CD14-positive monocyte (primary cell): ENCODE measurements around the gene HNRNPC. TPM values are rescaled to one million over a fixed set of nuclear protein-coding genes. Genes with fewer than 3 reads are reported as not detected.
A peak's percentile ranks its signal among the peaks of the same experiment; 100 is the strongest.

Source experiments
- DNase-seq, 3 donors: peaks; one replicate each; pipeline ENCODE4 v3.0.0-alpha.2; 2011 to 2022
- H2AFZ ChIP-seq: 2 replicates; pipeline ENCODE4 v1.6.0; 2012; ENCODE audit warnings: mild to moderate bottlenecking, low read depth, low read length, inconsistent platforms; ENCODE audit not compliant: insufficient read depth, poor library complexity, severe bottlenecking
- H3K27ac ChIP-seq, 2 donors: 1 replicate in 1 of 2; 2 replicates in 1 of 2; pipeline ENCODE4 v1.5.1; 2012 to 2013; ENCODE audit warnings: low read length in 2 of 2, control low read depth in 1 of 2, inconsistent platforms in 1 of 2, low read depth in 1 of 2, mild to moderate bottlenecking in 1 of 2
- H3K27me3 ChIP-seq, 2 donors: one replicate each; pipeline versions ENCODE4 v1.6.0 to v1.6.1; 2011 to 2013; ENCODE audit warnings: low read length in 2 of 2; ENCODE audit not compliant: control insufficient read depth in 2 of 2, insufficient read depth in 2 of 2
- H3K36me3 ChIP-seq, 2 donors: replicated peaks in 1 of 2; 1 replicate in 1 of 2; 2 replicates in 1 of 2; pipeline versions ENCODE4 v1.5.1 to v1.6.1; 2012 to 2013; ENCODE audit warnings: low read length in 2 of 2, control low read depth in 1 of 2, inconsistent platforms in 1 of 2, mild to moderate bottlenecking in 1 of 2; ENCODE audit not compliant: insufficient read depth in 2 of 2, control insufficient read depth in 1 of 2
- H3K4me1 ChIP-seq, 2 donors: 1 replicate in 1 of 2; 2 replicates in 1 of 2; pipeline versions ENCODE4 v1.5.1 to v1.6.1; 2012 to 2013; ENCODE audit warnings: low read length in 2 of 2, control low read depth in 1 of 2, inconsistent platforms in 1 of 2, mild to moderate bottlenecking in 1 of 2, moderate library complexity in 1 of 2; ENCODE audit not compliant: insufficient read depth in 2 of 2, control insufficient read depth in 1 of 2
- H3K4me2 ChIP-seq: replicated peaks from 2 replicates; pipeline ENCODE3; 2012; ENCODE audit warnings: low read length, moderate library complexity, mild to moderate bottlenecking; ENCODE audit not compliant: poor library complexity, severe bottlenecking; ENCODE audit errors: extremely low read depth
- H3K4me3 ChIP-seq, 3 experiments: fragments of 200-600 bp in 1 of 3; sonication (generic) in 1 of 3; replicated peaks in 1 of 3; 1 replicate in 2 of 3; 2 replicates in 1 of 3; pipeline ENCODE4 v1.5.1; 2011 to 2013; ENCODE audit warnings: low read length in 3 of 3, mild to moderate bottlenecking in 3 of 3, control low read depth in 2 of 3, low read depth in 2 of 3, inconsistent platforms in 1 of 3, moderate library complexity in 1 of 3
- H3K79me2 ChIP-seq: 2 replicates; pipeline ENCODE4 v1.6.0; 2012; ENCODE audit warnings: mild to moderate bottlenecking, control low read depth, inconsistent platforms, low read length, moderate library complexity; ENCODE audit not compliant: insufficient read depth
- H3K9ac ChIP-seq: 2 replicates; pipeline ENCODE4 v1.6.0; 2017; ENCODE audit warnings: low read length, mild to moderate bottlenecking; ENCODE audit not compliant: insufficient read depth, poor library complexity, severe bottlenecking
- H3K9me3 ChIP-seq, 2 donors: replicated peaks in 1 of 2; 1 replicate in 1 of 2; 2 replicates in 1 of 2; pipeline versions ENCODE4 v1.5.1 to v1.6.1; 2012 to 2013; ENCODE audit warnings: low read length in 2 of 2, control low read depth in 1 of 2; ENCODE audit not compliant: control insufficient read depth in 1 of 2, insufficient read depth in 1 of 2
- H4K20me1 ChIP-seq: 2 replicates; pipeline ENCODE4 v1.6.0; 2012; ENCODE audit warnings: mild to moderate bottlenecking, low read length, control low read depth, moderate library complexity; ENCODE audit not compliant: insufficient read depth
- H3K27ac Mint-ChIP-seq, 7 donors: one replicate each; pipeline ENCODE4 v1.8.0; 2020; ENCODE audit warnings: mild to moderate bottlenecking in 7 of 7, mixed read lengths in 7 of 7, moderate library complexity in 6 of 7, inconsistent platforms in 2 of 7
- H3K27me3 Mint-ChIP-seq, 3 donors: one replicate each; pipeline ENCODE4 v1.8.0; 2021 to 2022; ENCODE audit warnings: low read depth in 3 of 3, mild to moderate bottlenecking in 3 of 3, mixed read lengths in 3 of 3, moderate library complexity in 3 of 3, inconsistent platforms in 1 of 3
- H3K36me3 Mint-ChIP-seq, 2 donors: one replicate each; pipeline ENCODE4 v1.8.0; 2020; ENCODE audit warnings: mixed read lengths in 2 of 2, inconsistent platforms in 1 of 2, mild to moderate bottlenecking in 1 of 2
- H3K4me1 Mint-ChIP-seq: one replicate; pipeline ENCODE4 v1.8.0; 2020; ENCODE audit warnings: mild to moderate bottlenecking, mixed read lengths
- H3K4me3 Mint-ChIP-seq, 2 donors: one replicate each; pipeline ENCODE4 v1.8.0; 2020; ENCODE audit warnings: mild to moderate bottlenecking in 2 of 2, mixed read lengths in 2 of 2, moderate library complexity in 1 of 2
- H3K9me3 Mint-ChIP-seq, 7 donors: one replicate each; pipeline ENCODE4 v1.8.0; 2020 to 2022; ENCODE audit warnings: mixed read lengths in 7 of 7, mild to moderate bottlenecking in 6 of 7, moderate library complexity in 6 of 7, inconsistent platforms in 2 of 7
- CTCF ChIP-seq: fragments of 200-600 bp; IDR thresholded peaks from one replicate; pipeline ENCODE4 v1.8.0; 2022; ENCODE audit warnings: antibody characterized with exemption, mild to moderate bottlenecking
- WGBS: methylation state at CpG from one replicate; pipeline ENCODE4 v1.1.5; 2013; ENCODE audit warnings: missing lambda C conversion rate; ENCODE audit not compliant: insufficient coverage; 5-methylcytosine and 5-hydroxymethylcytosine counted together
- intact Hi-C, 2 donors: fragments of 100-400 bp; cut with micrococcal nuclease; formaldehyde crosslinking; loops; one replicate each; pipeline versions ENCODE4 v1.15.0 to v1.15.1; 2023
- polyA plus RNA-seq, 3 donors: library from polyadenylated mRNA; depleted of rRNA in 1 of 3; unstranded in 2 of 3; stranded (reverse) in 1 of 3; fragments of 300-500 nt in 2 of 3; fragments of >200 nt in 1 of 3; fragmentation: Illumina TruSeq in 2 of 3; gene quantifications; 1 replicate in 2 of 3; 2 replicates in 1 of 3; pipeline ENCODE4 v1.2.3, GENCODE V29; 2012 to 2021

HNRNPC gene
- polyA plus RNA-seq, 3 donors = 391 to 609 (median 580) TPM

DNA sequence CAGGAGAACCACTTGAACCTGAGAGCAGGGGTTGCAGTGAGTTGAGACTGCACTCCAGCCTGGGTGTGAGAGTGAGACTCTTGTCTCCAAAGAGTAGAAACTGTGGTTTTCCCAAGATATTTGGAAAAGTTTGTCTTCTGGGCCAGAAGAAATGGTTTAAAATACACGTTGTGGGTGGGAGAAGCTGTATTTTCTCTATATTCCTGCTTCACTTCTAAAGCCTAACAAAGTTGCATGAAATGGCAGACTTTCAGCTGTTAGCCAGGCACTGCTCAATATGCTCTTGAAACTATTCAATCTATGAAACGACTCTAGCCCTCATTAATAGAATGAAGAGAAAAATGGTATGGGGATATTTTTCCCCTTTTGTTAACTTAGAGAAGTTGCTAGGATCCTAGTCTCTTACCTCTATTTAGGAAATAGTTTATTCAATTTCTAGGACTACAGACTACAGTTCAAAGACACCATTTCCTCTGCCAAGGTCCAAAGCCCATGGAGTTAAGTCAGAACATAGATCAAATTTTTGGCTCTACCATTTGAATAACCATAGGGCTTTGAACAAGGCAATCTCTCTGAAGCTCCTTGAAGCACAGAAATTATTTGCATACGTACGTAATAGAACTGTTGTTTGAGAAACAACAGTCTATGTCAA is 64.1 kb downstream of the HNRNPC start:
- H3K36me3 Mint-ChIP-seq = peaks cover 52 to 59% of the 10 kb centered on the region in 2 donors
- Histone ChIP-seq H3K36me3 (peaks cover 37 to 61% of the 10 kb centered on the region in 2 donors), H3K79me2 (no peaks in the 10 kb centered on the region), H3K4me2 (no peak overlapping the region), H4K20me1 (peaks cover 85% of the 10 kb centered on the region), H3K4me1 (peaks cover 0 to 17% of the 10 kb centered on the region in 2 donors), H3K27me3 (no peaks in the 10 kb centered on the region), H3K9ac (no peak overlapping the region), H3K27ac (no peak overlapping the region), H2AFZ (no peak overlapping the region), H3K9me3 (no peaks in the 10 kb centered on the region), H3K4me3 (no peak overlapping the region)
- intact Hi-C loops = no loop called here
- H3K4me1 Mint-ChIP-seq = peaks cover 23% of the 10 kb centered on the region
- no peak overlapping the region for H3K4me3 Mint-ChIP-seq
- peak overlapping the region in 2 of 7 donors; percentile 6 to 37 for H3K27ac Mint-ChIP-seq
- no peaks in the 10 kb centered on the region for H3K27me3 Mint-ChIP-seq
- WGBS = no CpG with 5 or more reads among the region's 4 CpGs
- no peak for TF ChIP-seq CTCF
- DNase-seq = no peak
- no peaks in the 10 kb centered on the region for H3K9me3 Mint-ChIP-seq

DNA sequence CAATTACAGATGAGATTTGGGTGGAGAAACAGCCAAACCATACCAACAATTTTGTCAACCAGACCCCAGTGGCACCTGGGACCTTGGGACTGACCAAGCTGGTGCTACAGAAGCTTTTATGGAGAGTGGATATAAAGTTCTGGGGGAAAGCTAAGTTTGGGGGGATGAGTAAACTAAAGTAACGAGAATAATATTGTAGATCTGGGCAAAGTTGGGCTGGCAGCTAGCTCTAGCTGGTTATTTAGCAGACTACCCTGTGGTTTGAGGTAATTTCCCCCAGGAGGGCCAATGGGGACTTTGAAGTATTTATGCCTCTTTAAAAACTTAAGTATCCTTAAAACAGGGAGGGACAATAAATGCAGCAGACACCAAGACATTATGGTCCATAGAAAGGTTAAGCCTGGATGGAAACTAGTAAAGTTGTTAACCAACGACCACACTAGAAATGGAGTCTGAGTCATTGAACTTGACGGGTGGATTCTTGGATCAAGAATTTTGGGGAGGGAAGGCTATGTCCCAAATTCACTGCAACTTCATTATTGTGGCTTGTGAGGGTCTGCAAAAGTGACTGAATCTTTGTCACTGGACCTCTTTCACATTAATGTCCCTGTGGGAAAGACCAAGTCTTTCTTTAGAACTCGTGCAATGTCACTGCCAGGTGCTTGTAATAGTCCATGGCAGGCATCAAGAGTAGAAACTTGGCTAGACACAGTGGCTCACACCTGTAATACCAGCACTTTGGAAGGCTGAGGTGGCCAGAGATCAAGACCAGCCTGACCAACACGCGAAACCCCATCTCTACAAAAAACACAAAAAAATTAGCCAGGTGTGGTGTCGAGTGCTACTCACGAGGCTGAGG is 64.8 kb downstream of the HNRNPC start:
- peaks cover 29 to 54% of the 10 kb centered on the region in 2 donors for H3K36me3 ChIP-seq
- no peak for TF ChIP-seq CTCF
- peaks cover 0 to 17% of the 10 kb centered on the region in 2 donors for H3K4me1 ChIP-seq
- no peak overlapping the region for H3K4me2 ChIP-seq
- H3K9me3 ChIP-seq = no peaks in the 10 kb centered on the region
- Mint-ChIP-seq H3K36me3 (peaks cover 45 to 51% of the 10 kb centered on the region in 2 donors), H3K27me3 (no peaks in the 10 kb centered on the region), H3K4me3 (no peak overlapping the region), H3K27ac (peak overlapping the region in 5 of 7 donors; percentile 0 to 80 (median 37)), H3K9me3 (no peaks in the 10 kb centered on the region), H3K4me1 (peaks cover 23% of the 10 kb centered on the region)
- H4K20me1 ChIP-seq = peaks cover 77% of the 10 kb centered on the region
- no peaks in the 10 kb centered on the region for H3K79me2 ChIP-seq
- no peak for DNase-seq
- H2AFZ ChIP-seq = no peak overlapping the region
- H3K9ac ChIP-seq = no peak overlapping the region
- no peaks in the 10 kb centered on the region for H3K27me3 ChIP-seq
- WGBS = 93% methylated on average over 2 of the region's 8 CpGs
- no peak overlapping the region for H3K4me3 ChIP-seq
- intact Hi-C loops = no loop called here
- no peak overlapping the region for H3K27ac ChIP-seq
